ENCODE data around the gene RNF26.

GRCh38 chr11:119314726-119315125, 19.6 kb upstream of the RNF26 start:
- TF ChIP-seq GABPB1 (CRISPR knock-in tag; IDR thresholded peaks at IDR 0.05), result no peak
- TF ChIP-seq ZBTB21 (CRISPR knock-in tag; IDR thresholded peaks at IDR 0.05; ENCODE audit: borderline replicate concordance), result no peak
- TF ChIP-seq IRF1 (CRISPR knock-in tag; IDR thresholded peaks at IDR 0.05), result no peak
- TF ChIP-seq USF1 (CRISPR knock-in tag; IDR thresholded peaks at IDR 0.05), result no peak
